Muscle of arm (tissue), 14 donors: ENCODE data around the gene CDCA7L. TPM values are rescaled to one million over a fixed set of nuclear protein-coding genes. Genes with fewer than 3 reads are reported as not detected.

Source experiments
- DNase-seq: peaks from one replicate; pipeline ENCODE4 v3.0.0-alpha.2; 2013
- long read RNA-seq, 11 donors: transcript quantifications; one replicate each; lab custom pipeline, GENCODE V29; 2026
- polyA plus RNA-seq, 12 donors: library from polyadenylated mRNA; unstranded; fragments of 120-200 nt; gene quantifications; one replicate each; pipeline ENCODE4 v1.2.1, GENCODE V29; 2013; ENCODE audit not compliant: insufficient read length in 12 of 12

CDCA7L gene, protein sequence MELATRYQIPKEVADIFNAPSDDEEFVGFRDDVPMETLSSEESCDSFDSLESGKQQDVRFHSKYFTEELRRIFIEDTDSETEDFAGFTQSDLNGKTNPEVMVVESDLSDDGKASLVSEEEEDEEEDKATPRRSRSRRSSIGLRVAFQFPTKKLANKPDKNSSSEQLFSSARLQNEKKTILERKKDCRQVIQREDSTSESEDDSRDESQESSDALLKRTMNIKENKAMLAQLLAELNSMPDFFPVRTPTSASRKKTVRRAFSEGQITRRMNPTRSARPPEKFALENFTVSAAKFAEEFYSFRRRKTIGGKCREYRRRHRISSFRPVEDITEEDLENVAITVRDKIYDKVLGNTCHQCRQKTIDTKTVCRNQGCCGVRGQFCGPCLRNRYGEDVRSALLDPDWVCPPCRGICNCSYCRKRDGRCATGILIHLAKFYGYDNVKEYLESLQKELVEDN
- polyA plus RNA-seq, result 10 to 100 TPM in 11 of 12 donors, not detected in 1; 15.5 to 36.1 (median 26.1) TPM
- long read RNA-seq, donor 1, partial matches to known transcripts, result 0 of 2 reads
- long read RNA-seq, donor 1, other reads (novel, unspliced or antisense), result 0 of 2 reads
- long read RNA-seq, donor 2, partial matches to known transcripts, result 0 of 3 reads
- long read RNA-seq, donor 2, other reads (novel, unspliced or antisense), result 0 of 3 reads
- long read RNA-seq, donor 3, partial matches to known transcripts, result 0 of 3 reads
- long read RNA-seq, donor 3, other reads (novel, unspliced or antisense), result 0 of 3 reads
- long read RNA-seq, donor 4, partial matches to known transcripts, result 0 of 1 reads
- long read RNA-seq, donor 4, other reads (novel, unspliced or antisense), result 0 of 1 reads
- long read RNA-seq, donor 5, partial matches to known transcripts, result 0 of 3 reads
- long read RNA-seq, donor 5, other reads (novel, unspliced or antisense), result 0 of 3 reads
- long read RNA-seq, donor 6, partial matches to known transcripts, result 0 of 4 reads
- long read RNA-seq, donor 6, other reads (novel, unspliced or antisense), result 0 of 4 reads
- long read RNA-seq, donor 7, partial matches to known transcripts, result 0 of 3 reads
- long read RNA-seq, donor 7, other reads (novel, unspliced or antisense), result 0 of 3 reads
- long read RNA-seq, donor 8, partial matches to known transcripts, result 0 of 2 reads
- long read RNA-seq, donor 8, other reads (novel, unspliced or antisense), result 0 of 2 reads
- long read RNA-seq, donor 9, result 0 reads
- long read RNA-seq, donor 10, result 0 reads
- long read RNA-seq, donor 11, partial matches to known transcripts, result 0 of 6 reads
- long read RNA-seq, donor 11, other reads (novel, unspliced or antisense), result 0 of 6 reads

DNA sequence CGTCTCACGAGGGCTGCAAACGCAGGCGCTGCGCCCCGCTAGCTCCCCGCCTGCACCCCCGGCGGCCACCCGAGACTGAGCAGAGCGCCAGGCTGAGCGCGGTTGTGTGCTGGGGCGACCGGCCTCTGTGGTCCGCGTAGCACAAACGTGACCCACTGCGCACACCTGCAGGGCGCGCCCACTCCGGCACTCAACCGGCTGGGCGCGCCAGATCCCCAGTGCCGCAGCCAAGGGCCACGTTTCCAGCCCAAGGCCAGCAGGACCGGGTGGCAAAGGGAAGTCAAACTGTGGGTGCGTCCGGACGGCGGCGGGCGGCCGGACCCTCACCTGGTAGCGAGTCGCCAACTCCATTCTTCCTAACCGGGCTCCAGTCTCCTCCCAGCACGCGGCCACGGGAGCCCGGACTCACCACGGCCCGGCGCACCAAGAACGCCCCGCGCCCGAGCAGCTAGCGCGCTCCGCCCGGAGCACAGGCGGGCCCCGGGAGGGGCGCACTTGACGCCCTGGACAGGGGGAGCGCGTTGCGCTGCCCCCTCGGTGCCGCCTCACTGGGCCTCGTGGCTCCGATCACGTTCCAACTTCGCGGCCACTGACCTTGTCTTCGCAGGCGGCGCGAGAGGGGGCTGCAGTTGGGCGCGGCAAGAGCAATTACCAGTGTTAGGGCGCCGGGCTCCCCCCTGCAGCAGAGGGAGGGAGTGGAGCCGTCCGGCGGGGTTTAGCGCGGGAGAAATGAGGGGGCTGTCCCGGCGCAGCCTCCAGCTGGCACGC, at the start of gene CDCA7L:
CDCA7L (minus strand) TSS at position 446 of the 768 bp plus-strand sequence; CDS start at position 351, 95 bp downstream.
- DNase-seq, result peak; percentile 72

DNA sequence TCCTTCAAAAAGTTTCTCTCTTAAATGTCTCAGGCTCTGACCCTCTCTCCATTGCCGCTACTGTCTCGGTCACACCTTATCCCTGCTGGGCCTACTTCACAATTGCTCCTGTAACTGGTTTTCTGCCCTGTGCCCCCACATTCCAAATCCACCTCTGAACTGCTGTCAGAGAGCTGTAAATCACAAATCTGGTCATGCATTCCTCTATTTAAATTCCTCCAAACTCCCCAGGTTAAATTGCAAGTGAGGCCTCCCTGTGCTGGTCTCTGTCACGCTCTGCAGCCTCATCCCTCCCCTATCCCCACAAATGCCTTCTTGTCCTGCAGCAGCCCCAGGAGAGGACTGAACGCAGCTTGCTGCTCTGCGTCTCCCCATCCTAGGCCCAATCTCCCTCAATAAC, 40.4 kb upstream of the CDCA7L start:
- DNase-seq, result no peak

DNA sequence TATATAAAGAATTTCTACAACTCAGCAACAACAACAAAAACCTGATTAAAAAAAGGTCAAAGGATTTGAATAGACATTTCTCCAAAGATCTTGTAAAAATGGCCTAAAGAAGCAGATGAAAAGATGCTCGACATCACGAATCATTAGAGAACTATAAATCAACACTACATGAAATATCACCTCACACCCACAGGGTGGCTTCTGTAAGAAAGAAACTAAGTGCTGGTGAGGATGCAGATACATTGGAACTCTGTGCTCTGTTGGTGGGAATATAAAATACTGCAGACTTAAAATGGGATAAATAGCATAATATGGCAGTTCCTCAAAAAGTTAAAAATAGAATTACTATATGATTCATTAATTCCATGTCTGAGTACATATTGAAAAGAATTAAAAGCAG, 38.3 kb upstream of the CDCA7L start:
- DNase-seq, result no peak

DNA sequence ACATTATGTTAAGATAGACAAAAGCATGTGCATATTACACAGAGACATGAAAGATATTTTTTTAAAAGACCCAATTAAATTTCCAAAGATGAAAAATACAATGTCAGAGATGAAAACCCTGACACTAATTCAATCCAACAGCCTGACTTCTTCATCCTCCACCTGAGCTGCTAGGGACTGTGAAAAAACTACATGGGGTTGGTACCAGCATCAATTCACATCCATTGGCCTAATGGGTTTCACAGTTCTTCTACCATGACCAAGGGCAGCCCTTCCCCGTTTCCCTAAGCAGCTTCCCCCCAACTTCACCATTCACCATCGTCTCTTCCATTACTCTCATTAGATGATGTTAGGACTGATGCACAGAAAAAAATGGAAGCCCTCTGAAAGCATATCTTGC, 37.4 kb upstream of the CDCA7L start:
- DNase-seq, result no peak

DNA sequence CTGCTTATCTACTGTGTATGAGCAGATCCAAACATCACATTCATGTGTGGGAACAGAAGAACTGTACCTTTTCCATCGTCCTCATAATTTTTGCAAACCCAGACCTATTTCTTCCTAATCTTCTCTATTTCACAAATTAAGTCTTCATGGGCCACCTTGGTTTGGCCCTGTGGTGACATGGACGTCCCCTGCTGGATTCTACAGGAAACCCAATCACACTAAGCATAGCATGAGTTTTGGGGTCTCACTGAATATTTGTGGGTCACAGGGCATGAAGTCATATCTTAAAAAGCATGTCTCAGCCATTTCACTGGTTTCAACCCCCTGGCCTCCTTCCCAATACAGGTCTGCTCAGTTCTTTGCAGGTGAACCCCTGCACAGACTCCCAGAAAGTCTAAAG, 35.8 kb upstream of the CDCA7L start:
- no peak for DNase-seq

DNA sequence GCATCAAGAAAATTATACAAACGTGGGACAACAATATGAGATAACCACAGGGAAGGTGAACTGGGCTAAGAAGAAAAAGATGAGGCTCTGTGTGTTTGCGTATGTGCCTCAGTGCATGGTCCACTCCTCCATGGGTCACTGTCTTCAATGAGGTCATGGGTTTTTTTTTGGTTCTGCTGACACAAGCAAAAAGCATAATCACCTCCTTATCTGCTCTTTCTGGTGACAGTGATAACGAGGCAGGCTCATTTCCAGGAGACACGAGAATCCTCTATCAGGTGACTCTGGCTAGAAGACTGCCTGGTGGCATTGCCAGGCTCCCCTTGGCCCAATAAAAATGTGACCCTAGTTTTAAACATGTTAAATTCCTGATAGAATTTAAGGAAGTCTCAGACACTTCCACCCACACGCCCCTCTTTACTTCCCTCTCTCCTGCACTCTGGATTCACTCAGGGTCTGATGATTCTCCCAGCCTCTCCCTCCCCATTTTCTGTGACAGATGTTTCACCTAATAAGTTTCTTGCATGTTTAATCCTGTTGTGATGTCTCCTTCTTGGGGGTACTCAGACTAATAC, 35.3 kb upstream of the CDCA7L start:
- DNase-seq, result no peak

DNA sequence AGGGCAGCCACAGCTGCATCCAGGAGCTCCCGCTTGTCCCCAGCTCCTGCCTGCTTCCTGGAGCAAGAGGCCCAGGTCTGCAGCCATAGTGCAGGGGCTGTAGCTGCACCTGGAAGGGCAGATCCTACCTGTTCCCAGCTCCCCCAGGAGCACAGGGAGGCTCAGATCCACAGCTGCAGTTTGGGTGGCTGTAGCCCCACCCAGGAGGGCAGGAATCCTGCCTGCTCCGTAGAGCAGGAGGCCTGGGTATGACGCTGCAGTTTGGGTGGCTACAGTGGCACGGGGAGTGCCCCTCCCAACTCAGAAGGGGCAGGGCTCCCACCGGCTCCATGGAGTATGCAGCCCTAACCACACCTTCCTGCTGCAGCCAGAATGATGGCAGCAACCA, 26.7 kb upstream of the CDCA7L start:
- DNase-seq, result no peak

DNA sequence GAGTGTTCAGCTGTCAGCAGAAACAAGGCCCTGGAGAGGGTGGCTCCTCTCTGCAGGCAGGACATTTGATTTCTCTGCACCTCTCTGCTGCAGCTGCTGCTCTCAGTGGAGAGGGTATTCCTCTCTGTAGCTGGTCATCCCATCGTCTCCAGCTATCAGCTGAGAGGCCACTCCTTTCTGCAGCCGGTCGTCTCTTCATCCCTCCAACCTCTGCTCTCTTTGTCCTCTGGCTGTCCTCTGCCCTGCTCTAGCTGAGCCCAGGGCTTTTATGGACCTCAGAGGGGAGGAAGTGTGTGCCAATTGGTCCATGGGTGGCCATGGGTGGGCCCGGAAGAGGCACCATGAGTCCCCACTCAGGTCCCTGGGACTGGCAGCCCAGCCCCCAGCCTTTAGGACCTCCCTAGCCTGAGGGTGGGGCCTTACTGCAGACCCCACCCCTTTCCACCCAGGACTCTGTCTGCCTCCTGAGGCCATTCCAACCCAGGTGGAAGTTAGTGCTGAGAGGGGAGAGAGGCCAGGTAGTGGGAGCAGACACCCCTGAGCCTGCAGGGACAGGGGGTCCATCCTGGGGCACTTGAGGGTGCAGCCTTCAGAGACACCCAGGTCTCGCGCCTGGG, 26.2 kb upstream of the CDCA7L start:
- DNase-seq, result no peak

DNA sequence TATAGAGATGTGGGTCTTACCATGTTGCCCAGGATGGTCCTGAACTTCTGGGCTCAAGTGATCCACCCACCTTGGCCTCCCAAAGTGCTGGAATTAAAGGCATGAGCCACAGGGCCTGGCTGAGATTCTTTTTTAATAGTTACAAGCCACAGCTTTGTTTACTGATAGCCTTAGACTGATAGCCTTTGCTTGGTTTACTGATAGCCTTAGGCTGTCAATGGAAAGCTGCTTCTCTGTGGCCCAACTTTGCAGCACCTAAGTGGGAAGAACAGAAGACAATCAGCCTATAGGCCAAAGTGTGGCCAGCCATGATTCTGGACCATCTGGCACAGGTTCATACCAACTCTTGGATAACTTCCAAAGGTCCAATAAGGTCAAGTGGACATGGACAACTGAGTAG, 24.1 kb upstream of the CDCA7L start:
- no peak for DNase-seq

DNA sequence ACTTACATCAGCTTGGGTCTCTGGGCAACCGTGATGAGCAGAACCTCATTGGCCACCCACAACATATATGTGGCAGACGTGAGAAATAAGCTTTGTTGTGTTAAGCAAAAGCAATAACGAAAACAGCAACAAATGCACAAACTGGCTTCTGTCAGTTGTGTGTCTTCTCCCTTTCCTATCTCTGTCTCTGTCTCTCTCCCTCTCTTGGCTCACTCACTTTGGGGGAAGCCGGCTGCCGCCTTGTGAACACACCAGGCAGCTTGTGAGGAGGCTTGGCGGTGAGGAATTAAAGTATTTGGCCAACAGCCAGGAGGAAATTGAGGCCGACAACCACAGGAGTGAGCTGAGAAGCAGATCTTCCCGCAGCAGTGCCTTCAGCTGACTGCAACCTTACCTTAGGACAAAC, 21.9 kb upstream of the CDCA7L start:
- no peak for DNase-seq

DNA sequence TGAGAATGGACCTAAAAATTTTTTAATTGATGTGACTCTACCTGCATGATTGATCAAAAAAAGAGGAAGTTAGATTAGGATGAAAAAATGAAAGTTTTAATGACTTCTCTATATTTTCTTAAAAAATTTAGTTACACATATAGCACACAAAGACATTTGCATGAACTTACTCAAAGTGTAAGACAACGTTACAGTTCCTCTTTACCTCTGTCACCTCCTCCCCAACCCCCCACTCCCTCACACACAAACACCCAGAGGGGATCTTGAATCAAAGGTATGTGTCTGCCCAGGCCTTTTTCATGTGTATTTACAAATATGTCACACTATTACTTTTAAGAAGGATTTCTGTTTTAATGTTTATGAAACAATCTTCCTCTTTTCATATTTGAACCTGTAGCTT, 20.6 kb upstream of the CDCA7L start:
- DNase-seq, result no peak

DNA sequence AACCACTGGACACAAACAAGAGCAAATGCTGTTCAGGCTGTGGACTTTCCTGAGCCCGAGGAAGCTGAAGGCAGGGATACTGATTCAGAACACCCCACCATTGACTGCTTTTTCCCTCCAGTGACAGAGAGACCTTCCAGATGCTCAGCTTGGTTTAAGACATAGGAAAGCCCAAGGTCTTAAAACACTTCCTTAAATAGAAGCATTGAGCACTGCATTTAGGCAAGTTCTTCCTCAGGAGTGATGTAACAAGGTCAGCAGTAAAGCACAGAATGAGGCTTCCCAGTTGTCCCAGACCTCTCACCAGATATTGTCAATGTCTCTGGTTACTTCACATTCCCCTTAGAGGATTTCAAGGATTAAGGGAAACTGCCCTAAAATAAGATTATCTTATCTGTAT, 19.6 kb upstream of the CDCA7L start:
- DNase-seq, result no peak

DNA sequence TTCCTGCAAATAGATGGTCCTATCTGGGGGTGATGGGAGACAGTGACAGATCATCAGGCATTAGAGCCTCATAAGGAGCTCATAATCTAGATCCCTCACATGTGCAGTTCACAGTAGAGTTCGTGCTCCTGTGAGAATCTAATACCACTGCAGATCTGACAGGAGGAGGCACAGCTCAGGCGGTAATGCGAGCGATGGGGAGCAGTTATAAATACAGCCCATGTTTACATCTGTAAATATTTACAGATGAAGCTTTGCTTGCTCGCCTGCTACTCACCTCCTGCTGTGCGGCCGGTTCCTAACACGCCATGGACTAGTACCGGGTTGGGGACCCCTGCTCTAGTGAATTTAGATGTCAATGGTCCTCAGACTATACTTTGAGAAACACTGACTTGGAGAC, 17.0 kb upstream of the CDCA7L start:
- no peak for DNase-seq

DNA sequence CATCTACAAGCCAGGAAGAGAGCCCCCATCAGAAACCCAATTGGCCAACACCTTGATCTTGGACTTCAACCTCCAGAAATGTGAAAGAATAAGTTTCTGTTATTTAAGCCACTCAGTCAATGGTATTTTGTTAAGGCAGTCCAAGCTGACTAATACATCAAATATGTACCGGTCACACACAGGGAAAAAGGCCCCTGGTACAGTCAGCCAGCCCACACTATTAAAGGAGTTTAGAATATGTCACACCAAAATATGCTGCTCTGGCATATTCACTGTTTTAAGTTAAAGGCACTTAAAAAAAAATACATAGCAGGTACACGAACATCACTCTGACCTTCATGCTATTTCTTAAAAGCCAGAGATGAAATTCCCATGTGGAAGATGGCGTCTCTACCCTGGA, 15.2 kb upstream of the CDCA7L start:
- DNase-seq, result no peak

DNA sequence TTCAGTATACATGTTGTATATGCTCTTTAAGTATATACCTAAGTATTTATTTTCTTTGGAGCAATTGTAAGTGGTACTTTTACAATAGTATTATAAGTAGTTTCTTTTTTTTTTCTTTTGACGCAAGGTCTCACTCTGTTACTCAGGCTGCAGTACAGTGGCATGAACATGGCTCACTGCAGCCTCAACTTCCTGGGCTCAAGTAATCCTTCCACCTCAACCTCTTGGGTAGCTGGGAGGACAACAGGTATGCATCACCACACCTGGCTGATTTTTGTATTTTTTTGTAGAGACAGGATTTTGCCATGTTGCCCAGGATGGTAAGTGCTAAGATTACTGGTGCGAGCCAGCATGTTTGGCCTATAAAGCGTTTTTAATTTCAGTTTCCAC, 13.7 kb upstream of the CDCA7L start:
- no peak for DNase-seq

DNA sequence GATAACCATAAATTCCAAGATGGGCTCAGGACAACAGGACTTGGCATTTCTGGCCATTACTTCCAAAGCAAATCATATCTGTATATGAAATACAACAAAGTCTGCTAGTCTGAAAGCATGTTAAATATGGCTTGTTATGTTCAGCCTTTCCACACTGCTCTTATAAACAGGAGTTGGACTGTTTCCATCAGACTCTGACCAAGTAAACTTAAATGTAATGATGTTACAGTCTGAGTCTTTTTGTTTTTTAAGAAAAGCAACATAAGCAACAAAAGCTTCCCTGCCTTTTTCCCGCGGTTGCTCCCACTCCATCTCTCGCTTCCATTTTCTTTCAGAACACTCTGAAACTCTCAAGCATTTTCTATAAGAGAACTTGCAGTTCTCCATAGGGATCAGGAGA, 8.1 kb upstream of the CDCA7L start:
- DNase-seq, result no peak

DNA sequence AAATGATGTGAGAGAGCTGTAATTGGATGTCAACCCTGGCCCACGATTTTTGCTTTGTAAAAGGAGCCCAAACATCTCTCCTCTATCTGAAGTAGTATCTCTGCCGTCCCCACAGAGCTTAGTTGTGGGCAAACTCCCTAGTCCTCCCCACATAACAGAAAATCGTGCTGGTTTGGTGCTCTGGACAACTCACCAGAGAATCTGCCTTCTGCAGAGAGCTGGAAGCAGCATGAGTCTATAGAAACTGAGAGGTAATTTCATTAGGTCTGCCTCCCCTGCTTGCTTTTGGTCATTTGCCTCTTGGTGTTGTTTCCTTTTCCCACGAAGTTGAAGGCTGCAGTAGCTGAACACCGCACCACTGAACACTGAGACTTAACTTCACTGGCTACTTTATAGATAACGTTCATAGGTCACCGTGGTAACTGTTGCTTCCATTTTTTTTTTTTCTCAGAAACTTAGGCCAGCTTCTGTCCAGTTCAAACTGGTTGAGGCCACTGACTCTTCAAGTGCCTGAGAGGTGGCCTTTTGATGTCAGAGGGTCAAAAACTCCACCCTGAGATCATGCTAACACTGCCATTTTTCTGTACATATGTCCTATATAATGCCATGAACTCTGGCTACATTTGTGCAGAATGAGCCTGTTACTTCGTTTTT, 3.3 kb upstream of the CDCA7L start:
- no peak for DNase-seq

DNA sequence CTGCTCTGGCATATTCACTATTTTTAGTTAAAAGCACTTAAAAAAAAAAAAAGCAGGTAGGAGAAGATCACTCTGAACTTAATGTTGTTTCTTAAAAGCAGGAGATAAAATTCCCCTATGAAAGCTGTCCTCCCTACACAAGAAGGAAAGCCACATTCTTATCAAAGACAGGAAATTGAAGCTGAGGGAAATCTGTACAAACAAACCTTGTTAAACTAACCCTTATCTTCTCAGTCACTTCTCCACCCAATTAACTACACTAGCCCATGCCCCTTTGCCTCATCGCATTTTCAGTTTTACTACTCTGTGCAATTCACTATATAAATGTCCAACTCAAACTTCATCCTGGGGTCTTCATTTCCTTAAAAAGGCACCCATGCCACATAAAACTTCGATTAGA, 2.7 kb upstream of the CDCA7L start:
- no peak for DNase-seq

DNA sequence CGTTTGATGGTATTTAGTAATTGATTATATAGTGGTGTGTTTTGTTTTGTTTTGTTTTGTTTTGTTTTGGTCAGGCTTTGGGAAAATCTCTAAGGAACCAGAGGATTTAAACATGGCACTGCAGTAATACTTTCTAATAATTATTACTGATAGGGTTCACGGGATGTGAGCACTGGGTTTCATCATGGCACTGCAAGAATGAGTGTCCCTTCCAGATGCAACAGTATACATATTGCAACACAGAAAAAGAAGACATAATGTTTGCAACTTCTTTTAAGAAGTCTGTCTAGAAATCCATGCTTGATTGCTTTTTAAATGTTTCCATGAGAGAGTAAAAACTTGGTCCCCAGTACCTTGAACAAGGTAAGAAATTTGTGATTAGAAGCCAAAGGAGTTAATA, 2.2 kb upstream of the CDCA7L start:
- DNase-seq, result no peak

DNA sequence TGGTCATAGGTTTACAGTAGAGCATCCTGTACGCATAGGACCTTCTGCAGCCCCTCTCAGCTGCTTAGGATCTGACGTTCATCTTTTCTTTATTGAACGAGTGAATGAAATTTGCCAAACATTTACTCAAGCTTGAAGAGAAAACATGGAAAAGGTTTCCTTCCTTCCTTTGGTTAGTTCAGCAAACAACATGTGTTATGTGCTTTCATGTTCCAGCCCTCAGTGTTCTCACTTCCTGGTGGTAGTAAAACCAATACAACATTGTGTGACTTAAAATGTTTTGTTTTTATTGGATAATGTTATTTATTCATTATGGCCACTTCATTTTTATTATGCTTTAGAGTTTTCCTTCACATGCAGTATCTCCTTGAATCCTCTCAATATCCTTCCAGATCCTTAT, 1.4 kb upstream of the CDCA7L start:
- DNase-seq, result no peak
